Progenitor cell of endocrine pancreas (in vitro differentiated cells): Measurements from ENCODE around the gene AP3D1. TPM values are rescaled to one million over a fixed set of nuclear protein-coding genes. Genes with fewer than 3 reads are reported as not detected.

Experiments
- DNase-seq: peaks from one replicate; pipeline ENCODE4 v3.0.0; 2021; ENCODE audit warnings: low spot score; ENCODE audit not compliant: unreplicated experiment
- H3K27ac Mint-ChIP-seq: 2 replicates; pipeline ENCODE4 v1.8.0; 2021; ENCODE audit warnings: mild to moderate bottlenecking, moderate library complexity, mixed read lengths
- H3K27me3 Mint-ChIP-seq: 2 replicates; pipeline ENCODE4 v1.8.0; 2021; ENCODE audit warnings: mixed read lengths
- H3K36me3 Mint-ChIP-seq: 2 replicates; pipeline ENCODE4 v1.8.0; 2022; ENCODE audit warnings: mixed read lengths; ENCODE audit not compliant: insufficient read depth
- H3K4me1 Mint-ChIP-seq: 2 replicates; pipeline ENCODE4 v1.8.0; 2021; ENCODE audit warnings: low read depth, mixed read lengths
- H3K4me3 Mint-ChIP-seq: 2 replicates; pipeline ENCODE4 v1.8.0; 2021; ENCODE audit warnings: low read depth, mild to moderate bottlenecking, moderate library complexity, mixed read lengths
- H3K9me3 Mint-ChIP-seq: 2 replicates; pipeline ENCODE4 v1.8.0; 2021; ENCODE audit warnings: low read depth, mixed read lengths
- CTCF ChIP-seq: fragments of 200-600 bp; sonication (generic); IDR thresholded peaks from one replicate; pipeline ENCODE4 v1.5.0; 2021; ENCODE audit warnings: antibody characterized with exemption, mild to moderate bottlenecking; ENCODE audit not compliant: unreplicated experiment
- total RNA-seq: library from RNA; stranded (reverse); gene quantifications from 2 replicates; pipeline ENCODE4 v1.2.1, GENCODE V29; 2021

The AP3D1 gene
- total RNA-seq, 1 donor from 2014 or later: 131 TPM

DNA sequence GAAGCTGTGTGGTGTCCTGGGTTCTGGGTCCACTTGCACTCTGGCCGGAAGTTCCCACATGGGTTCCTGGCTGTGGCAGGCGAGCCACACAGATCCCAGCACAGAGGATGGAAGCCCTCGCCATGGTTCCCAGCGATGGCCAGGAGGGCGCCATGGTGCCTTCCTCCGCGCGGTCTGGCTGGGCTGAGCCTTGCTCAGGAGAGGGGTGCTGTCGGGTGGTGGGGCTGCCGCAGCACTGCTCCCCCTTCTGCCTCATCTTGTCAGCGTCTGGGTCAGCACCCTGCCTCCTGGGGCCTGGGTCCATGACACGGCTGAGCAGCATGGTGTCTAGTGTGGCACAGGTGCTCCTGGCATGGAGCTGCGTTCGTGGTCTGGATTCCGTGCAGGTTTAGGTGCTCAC is 45.9 kb upstream of the AP3D1 start:
- DNase-seq: no peak
- Mint-ChIP-seq H3K27ac (no peak overlapping the region), H3K36me3 (peaks cover 8% of the 10 kb centered on the region), H3K27me3 (no peaks in the 10 kb centered on the region), H3K4me1 (no peaks in the 10 kb centered on the region), H3K4me3 (no peak overlapping the region), H3K9me3 (no peaks in the 10 kb centered on the region)
- TF ChIP-seq CTCF: no peak

GRCh38 chr19:2195914-2196313 is 44.5 kb upstream of the AP3D1 start:
- Mint-ChIP-seq H3K9me3 (no peaks in the 10 kb centered on the region), H3K27ac (no peak overlapping the region), H3K4me1 (no peaks in the 10 kb centered on the region), H3K27me3 (no peaks in the 10 kb centered on the region), H3K4me3 (no peak overlapping the region), H3K36me3 (peaks cover 10% of the 10 kb centered on the region)
- DNase-seq: no peak
- no peak for TF ChIP-seq CTCF

GRCh38 chr19:2195361-2195760 is 44.0 kb upstream of the AP3D1 start:
- no peak for TF ChIP-seq CTCF
- H3K27me3 Mint-ChIP-seq: no peaks in the 10 kb centered on the region
- no peak overlapping the region for H3K27ac Mint-ChIP-seq
- DNase-seq: no peak
- H3K36me3 Mint-ChIP-seq: peaks cover 10% of the 10 kb centered on the region
- H3K4me1 Mint-ChIP-seq: no peaks in the 10 kb centered on the region
- no peak overlapping the region for H3K4me3 Mint-ChIP-seq
- no peaks in the 10 kb centered on the region for H3K9me3 Mint-ChIP-seq

DNA sequence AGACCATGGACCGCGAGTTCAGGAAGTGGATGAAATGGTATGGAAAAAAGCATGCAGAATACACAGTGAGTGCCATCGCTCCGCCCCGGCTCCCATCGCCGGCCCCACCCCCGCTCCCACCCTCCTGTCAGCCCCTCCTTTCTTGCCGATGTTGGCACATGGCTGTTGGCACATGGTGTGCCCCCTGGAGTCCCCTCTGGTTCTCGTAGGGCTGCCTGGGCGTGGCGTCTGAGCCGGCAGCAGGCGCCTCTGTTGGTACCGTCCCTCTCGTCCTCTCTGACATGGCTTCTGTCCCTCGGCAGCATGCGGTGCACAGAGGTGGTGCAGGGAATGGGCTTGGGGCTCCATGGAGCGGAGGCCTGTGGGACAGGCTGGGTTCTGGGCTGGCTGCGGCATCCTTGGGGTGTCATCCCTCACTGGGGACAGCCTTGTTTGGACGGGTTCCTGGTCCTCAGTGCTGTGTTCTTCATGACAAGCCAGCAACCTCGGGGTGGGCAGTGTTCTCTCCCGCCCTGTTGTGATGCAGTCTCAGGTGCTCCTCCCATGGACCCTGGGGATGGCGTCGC is 43.2 kb upstream of the AP3D1 start:
- Mint-ChIP-seq H3K9me3 (no peaks in the 10 kb centered on the region), H3K27me3 (no peaks in the 10 kb centered on the region)

DNA sequence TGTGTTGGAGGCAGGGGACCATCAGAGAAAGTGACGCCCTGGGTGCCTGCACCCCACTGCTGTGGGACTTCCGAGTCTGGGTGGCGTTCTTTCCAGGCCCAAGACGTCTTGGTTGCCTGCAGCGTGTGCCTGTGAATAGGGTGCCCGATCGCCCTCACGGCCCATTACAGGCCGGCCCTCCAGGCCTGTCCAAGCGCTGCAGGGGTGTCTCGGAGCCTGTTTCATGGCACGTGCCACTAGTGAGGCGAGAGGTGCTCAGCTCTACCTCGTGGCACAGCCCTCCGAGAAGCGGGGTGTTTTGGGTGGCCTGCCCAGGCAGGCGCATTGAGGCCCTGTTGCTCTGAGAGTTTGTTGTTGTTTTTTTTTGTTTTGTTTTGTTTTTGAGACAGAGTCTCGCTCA is 42.4 kb upstream of the AP3D1 start:
- Mint-ChIP-seq H3K9me3 (no peaks in the 10 kb centered on the region), H3K36me3 (peaks cover 10% of the 10 kb centered on the region), H3K27ac (no peak overlapping the region), H3K4me1 (no peaks in the 10 kb centered on the region), H3K27me3 (no peaks in the 10 kb centered on the region), H3K4me3 (no peak overlapping the region)
- TF ChIP-seq CTCF: no peak
- DNase-seq: no peak

More for the DNA sequence above, 43.2 kb upstream of the AP3D1 start:
- no peak for DNase-seq
- Mint-ChIP-seq H3K4me1 (no peaks in the 10 kb centered on the region), H3K4me3 (no peak overlapping the region), H3K36me3 (peaks cover 10% of the 10 kb centered on the region), H3K27ac (no peak overlapping the region)
- TF ChIP-seq CTCF: no peak
